22Rv1 (cell line): Measurements from ENCODE around the gene RPL26.

Experiments
- CTCF ChIP-seq: fragments of 450-650 bp; IDR thresholded peaks from 2 replicates; pipeline ENCODE4 v1.5.1; 2017; ENCODE audit warnings: mild to moderate bottlenecking
- ZFX ChIP-seq: fragments of 450-650 bp; IDR thresholded peaks from 2 replicates; pipeline ENCODE4 v1.6.1; 2017; ENCODE audit warnings: antibody characterized with exemption, borderline replicate concordance

DNA sequence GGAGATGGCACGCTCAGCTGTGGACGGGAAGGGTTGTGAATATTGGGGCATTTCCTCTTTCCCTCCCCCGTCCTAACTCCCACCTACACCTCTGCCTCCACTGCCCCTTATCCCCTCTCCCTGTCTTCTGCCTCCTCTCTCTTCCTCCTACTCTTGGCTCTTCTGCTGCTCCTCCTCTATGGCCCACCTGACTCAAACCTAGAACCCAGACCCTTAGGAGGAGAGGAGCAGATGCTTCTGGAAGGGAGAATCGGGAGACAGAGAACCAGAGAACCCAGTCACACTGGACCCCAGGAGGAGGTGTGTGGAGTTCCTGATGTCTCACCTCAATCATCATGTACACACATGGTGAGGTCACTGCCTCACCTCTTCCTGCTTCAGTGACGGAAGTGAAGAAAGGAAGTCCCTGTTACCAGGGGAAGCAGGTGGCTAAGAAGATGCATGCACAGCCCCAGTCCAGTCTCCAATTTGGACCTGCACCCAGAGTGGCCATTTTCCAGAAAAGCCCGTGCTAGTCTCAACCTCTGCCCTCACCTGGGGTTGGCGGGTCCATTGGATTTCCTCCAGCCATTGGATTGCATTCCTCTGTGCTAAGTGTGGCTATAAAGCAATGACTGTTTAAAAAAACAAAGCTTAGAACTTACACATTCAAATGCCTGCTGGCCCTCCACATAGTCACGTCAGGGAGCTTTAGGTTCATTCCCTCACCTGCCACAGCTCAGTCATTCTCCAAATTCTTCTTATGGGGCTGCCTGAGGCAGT, 10.7 kb upstream of the RPL26 start:
- TF ChIP-seq ZFX, result no peak
- TF ChIP-seq CTCF, result no peak
